Glomerular endothelial cell (primary cell): ENCODE results near the gene TIGD3. TPM values are rescaled to one million over a fixed set of nuclear protein-coding genes. Genes with fewer than 3 reads are reported as not detected.

Experiments
- DNase-seq: peaks from one replicate; pipeline ENCODE4 v3.0.0-alpha.2; 2011; ENCODE audit warnings: low read depth, low spot score; ENCODE audit errors: extremely low read depth
- total RNA-seq: library from RNA; depleted of rRNA; stranded (reverse); fragments of >200 nt; gene quantifications from 2 replicates; pipeline ENCODE4 v1.2.3, GENCODE V29; 2015

TIGD3 gene
- total RNA-seq: 0.41 TPM in 1 of 2 replicates, not detected in the other

- no peak for DNase-seq
These were observed at the start of gene TIGD3 for GRCh38 chr11:65354265-65355012. Gene TIGD3, plus strand, starts transcription at chr11:65354751. Its CDS starts 1,058 bp downstream, at chr11:65355809.

GRCh38 chr11:65305501-65306268 lies 48.9 kb upstream of the TIGD3 start:
- no peak for DNase-seq

- DNase-seq: no peak
These were observed 47.0 kb upstream of the TIGD3 start for GRCh38 chr11:65307298-65308229.

- DNase-seq: no peak
These were observed 46.2 kb upstream of the TIGD3 start for GRCh38 chr11:65308281-65308891.

- no peak for DNase-seq
These were observed 45.5 kb upstream of the TIGD3 start for GRCh38 chr11:65309006-65309405.

- DNase-seq: no peak
These were observed 44.3 kb upstream of the TIGD3 start for GRCh38 chr11:65310215-65310614.

GRCh38 chr11:65310736-65311135 lies 43.8 kb upstream of the TIGD3 start:
- no peak for DNase-seq

- DNase-seq: no peak
These were observed 43.3 kb upstream of the TIGD3 start for GRCh38 chr11:65311170-65311678.

GRCh38 chr11:65314501-65315203 lies 39.9 kb upstream of the TIGD3 start, which contains the start of gene CDC42EP2:
Gene CDC42EP2, plus strand, starts transcription at chr11:65314866. Its CDS starts 6,033 bp downstream, at chr11:65320899.
- DNase-seq: no peak

- no peak for DNase-seq
These were observed 39.2 kb upstream of the TIGD3 start for GRCh38 chr11:65315204-65315865.

GRCh38 chr11:65315866-65316226 lies 38.7 kb upstream of the TIGD3 start:
- DNase-seq: no peak

- DNase-seq: no peak
These were observed 38.1 kb upstream of the TIGD3 start for GRCh38 chr11:65316227-65317024.

- DNase-seq: peak; percentile 66
These were observed 37.3 kb upstream of the TIGD3 start for GRCh38 chr11:65317025-65317786.

GRCh38 chr11:65320386-65321075 lies 34.0 kb upstream of the TIGD3 start:
- DNase-seq: no peak

GRCh38 chr11:65321076-65321475 lies 33.5 kb upstream of the TIGD3 start:
- DNase-seq: no peak

- DNase-seq: no peak
These were observed 32.6 kb upstream of the TIGD3 start for GRCh38 chr11:65321828-65322485.
